Fibroblast of lung (primary cell): ENCODE data around the gene STAG3.

Source experiments
- EZH2 ChIP-seq: IDR thresholded peaks from 2 replicates; pipeline ENCODE4 v1.5.1; 2012; ENCODE audit warnings: low read length, control low read depth, mild to moderate bottlenecking; ENCODE audit errors: missing control alignments
- TF ChIP-seq, protein P1 (sequence below), 2 donors: IDR thresholded peaks in 1 of 2; conservative IDR thresholded peaks in 1 of 2; 1 replicate in 1 of 2; 2 replicates in 1 of 2; pipeline ENCODE4 v1.5.1; 2011 to 2012; ENCODE audit warnings: low read length in 2 of 2, control low read depth in 1 of 2, inconsistent platforms in 1 of 2, low read depth in 1 of 2, mild to moderate bottlenecking in 1 of 2

DNA sequence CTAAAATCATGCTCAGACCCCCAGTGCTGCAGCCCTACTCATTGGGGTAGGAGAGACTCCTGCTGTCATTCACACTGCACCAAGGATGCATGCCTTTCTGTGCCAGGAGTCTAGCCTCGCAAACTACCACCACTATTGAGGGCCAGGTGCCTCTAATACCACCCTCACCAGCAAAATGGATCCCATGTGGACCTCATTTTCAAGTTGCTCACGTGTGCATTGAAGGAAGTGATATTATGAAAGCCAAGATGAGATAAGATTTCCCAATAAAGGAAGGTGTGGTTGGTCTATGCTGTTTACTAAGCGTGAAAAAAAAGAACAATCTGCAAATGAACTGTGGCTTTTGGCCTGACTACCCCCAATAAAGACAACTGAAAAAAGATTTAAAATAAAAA lies 36.2 kb upstream of the STAG3 start:
- TF ChIP-seq, protein P1, sequence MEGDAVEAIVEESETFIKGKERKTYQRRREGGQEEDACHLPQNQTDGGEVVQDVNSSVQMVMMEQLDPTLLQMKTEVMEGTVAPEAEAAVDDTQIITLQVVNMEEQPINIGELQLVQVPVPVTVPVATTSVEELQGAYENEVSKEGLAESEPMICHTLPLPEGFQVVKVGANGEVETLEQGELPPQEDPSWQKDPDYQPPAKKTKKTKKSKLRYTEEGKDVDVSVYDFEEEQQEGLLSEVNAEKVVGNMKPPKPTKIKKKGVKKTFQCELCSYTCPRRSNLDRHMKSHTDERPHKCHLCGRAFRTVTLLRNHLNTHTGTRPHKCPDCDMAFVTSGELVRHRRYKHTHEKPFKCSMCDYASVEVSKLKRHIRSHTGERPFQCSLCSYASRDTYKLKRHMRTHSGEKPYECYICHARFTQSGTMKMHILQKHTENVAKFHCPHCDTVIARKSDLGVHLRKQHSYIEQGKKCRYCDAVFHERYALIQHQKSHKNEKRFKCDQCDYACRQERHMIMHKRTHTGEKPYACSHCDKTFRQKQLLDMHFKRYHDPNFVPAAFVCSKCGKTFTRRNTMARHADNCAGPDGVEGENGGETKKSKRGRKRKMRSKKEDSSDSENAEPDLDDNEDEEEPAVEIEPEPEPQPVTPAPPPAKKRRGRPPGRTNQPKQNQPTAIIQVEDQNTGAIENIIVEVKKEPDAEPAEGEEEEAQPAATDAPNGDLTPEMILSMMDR (conservative IDR thresholded peaks at IDR 0.05 in 1 of 2, IDR thresholded peaks at IDR 0.05 in 1 of 2; ENCODE audit: low read depth in 1 of 2, low read length in 2 of 2): no peak
- TF ChIP-seq EZH2: no peak
